Fibroblast of skin of abdomen (primary cell): ENCODE measurements around the gene KLF3.

ENCODE experiments used
- DNase-seq: peaks from one replicate; pipeline ENCODE4 v3.0.0-alpha.2; 2013

KLF3 gene

DNA sequence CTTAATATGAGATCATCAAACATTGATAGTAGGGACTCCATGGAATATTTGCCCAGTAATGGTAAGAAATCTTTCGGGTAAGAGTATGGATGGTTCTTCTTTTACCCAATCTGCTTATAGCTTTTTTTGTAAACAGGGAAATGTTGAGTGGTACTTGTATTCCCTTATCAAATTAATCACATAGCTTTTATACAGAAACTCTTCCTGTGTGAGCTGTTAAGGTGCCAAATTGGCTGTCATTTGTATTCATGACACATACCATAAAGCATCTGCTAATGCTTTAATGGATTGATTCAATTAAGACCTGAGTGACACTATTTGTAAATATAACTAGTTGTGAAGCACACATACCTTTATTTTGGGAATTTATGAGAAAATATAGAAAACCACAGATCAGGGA lies 34.2 kb downstream of the KLF3 start:
- no peak for DNase-seq

DNA sequence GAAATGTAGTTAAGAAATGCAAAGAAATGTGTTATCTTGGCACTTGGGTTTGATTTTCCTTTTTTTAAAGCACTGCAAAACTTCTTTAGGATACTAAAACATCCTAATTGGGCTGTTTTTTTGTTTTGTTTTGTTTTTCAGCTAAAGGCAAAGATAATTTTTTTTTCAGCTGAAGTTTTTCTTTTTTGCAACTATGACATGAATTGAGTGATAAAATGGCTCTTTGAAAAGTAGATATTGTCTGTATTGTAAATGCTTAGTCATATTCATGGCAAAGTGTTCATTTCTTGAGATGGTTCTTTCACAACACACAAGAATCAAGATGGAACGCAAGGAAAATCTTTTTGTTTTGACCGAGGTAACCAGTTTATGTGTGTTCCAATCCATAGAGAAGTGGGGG lies 35.1 kb downstream of the KLF3 start:
- DNase-seq = no peak

DNA sequence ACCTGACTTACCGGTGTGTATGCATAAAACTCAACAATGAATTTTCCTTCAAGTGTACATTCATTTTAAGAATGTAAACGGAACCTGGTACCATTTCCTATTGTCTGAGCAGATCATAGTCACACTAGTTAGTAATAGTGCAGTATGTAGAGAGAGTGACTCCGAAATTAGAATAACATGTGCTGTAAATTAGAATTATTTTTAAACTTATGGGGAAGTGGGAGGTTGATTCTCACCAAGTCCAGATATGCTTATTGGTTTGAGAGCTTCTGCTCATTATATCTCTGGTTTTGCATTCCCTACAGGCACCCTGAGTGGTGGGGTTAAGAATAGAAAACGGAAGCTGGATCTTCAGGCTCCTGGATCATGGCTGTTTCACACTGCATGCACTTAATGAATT lies 39.6 kb downstream of the KLF3 start:
- DNase-seq = no peak

DNA sequence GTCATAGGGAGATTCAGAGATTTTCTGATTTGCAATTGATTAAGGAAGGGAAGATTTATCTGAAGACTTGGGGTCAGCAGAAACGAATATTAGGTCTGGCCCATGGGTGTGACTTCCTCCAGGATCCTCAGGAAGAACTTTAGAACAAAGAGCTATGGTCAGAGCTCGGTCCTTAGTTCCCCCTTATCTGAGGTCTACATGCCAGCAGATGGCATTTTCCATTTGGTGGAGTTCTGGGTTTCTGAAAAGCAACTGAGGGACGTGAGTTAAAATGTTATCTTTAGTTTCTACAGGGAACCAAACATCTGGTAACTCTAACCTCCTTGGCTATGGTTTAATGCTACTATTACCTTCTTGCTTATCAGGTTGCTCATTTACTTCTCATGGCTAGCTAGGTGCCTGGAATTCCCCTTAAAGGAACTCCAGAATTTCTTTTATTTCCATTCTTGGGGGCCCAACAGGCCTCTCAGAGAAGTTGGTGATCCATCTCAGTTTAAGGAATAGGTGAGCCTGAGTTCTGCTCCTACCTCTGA lies 40.7 kb downstream of the KLF3 start:
- no peak for DNase-seq

DNA sequence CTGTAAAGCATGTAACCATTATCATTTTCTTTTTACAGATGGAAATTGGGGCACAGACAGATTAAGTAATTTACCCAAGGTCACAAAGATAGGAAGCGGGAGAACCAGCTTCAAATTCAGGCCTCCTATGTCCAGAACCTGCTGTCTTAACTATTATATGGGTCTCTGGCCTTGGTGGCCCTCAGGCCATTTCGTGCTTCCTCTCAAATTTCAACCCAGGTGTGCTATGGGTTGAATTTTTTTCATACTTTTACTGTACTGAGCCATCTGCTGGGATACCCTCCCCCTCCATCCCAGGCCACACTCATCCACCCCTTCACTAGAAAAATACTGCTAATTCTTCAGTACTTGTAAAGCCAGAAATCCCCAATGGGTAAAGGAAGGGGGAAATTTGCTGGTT lies 42.3 kb downstream of the KLF3 start:
- no peak for DNase-seq

DNA sequence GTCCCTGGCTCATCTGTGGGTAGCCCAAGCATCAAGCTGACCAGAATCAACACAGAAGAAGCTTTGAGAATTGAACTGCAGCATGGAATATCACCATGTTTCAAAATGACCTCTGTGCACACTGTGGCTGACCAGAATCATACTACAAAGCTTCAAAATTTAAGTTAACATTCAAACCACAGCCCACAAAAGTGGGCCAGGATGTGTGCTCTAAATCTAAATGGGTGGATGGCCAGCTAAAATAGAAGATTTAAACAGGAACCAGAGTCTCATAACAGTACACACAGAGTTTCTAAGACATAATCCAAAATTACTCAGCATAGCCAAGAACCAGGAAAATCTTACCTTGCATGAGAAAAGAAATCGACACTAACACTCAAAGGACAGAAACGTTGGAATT lies 46.1 kb downstream of the KLF3 start:
- DNase-seq = no peak

DNA sequence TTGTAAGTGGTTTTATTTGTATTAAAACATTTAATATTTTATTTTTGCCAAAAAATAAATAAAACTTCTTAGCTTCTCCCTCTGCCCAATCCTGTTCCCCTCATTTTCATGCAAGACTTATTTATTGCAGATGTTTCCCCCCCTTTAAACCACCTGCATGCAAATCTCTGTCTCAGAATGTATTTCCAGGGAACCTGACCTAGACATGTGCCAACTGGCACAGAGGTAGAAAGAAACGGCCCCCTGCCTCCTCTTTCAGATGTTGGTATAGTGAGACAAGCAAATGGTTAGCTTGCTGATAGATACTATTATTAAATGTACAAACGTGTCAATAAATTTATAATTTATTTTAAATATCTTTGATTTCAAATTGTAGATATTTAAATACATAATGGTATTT lies 47.1 kb downstream of the KLF3 start:
- DNase-seq = no peak

DNA sequence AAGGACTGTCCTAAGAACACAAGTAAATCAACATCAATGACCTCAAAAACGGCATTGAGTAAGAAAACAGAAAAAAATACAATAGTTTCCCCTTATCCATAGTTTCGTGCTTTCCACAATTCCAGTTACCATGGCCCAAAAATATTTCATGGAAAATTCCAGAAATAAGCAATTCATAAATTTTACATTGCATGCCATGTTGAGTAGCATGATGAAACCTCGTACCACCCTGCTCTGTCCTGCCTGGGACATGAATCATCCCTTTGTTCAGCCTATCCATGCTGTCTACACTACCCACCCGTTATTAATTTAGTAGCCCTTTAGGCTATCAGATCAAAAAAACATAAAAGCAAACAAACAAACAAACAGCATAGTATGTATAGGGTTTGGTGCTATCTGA lies 51.1 kb downstream of the KLF3 start:
- DNase-seq = peak; percentile 77

DNA sequence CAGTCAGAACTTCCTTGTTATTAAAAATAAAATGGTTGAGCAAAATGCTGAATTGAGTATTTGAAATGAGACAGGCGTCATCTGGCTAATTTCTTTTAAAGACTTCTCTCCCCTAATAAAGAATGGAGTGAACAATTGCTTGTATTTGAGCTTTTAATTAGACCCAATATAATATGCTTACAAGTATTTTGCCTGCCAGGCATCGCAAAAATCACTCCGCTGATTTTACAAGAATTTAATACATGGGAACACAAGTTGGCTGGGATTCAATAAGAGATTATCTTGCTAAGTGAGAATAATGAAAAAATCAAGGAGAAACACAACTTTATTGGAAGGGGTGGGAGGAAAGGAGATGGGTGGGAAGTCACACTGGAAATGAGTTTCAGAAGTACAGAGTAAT lies 52.3 kb downstream of the KLF3 start:
- no peak for DNase-seq

DNA sequence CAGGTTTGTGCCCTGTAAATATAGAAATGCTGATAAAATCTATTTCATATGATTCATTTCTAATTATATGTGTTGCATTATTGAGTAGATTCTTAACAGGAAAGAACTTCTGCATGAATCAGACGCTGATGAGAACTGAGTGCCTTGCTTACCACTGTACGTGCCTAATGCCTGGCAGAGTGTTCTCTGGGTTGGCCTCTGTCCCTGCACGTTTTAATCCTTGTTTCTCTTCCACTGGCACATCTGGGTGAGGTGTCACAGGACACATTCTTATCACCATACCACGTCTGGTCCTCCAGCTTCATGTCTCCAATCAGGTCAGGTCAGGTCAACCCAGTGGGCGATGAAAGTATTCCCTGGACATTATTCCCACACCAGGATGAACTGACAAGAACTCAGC lies 53.6 kb downstream of the KLF3 start:
- peak; percentile 37 for DNase-seq

DNA sequence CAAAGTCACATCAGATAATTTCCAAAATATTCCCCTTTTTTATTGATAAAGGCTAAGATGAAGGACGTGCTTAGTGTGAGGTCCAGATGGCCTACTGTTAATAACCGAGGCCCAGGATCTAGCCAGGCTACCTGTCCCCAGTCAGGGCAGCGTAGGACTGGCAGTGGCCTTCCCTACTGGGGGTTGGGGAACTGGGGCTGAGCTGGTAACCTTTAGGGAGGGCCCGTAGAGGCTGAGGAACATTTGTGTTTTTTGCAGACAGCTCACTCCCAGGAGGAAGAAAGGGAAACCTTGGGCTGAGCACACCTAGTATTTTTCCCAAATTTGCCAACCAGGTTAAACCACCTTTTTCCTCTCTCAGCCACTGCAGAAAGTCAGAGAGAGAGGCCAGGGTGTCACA lies 59.1 kb downstream of the KLF3 start:
- DNase-seq = no peak

DNA sequence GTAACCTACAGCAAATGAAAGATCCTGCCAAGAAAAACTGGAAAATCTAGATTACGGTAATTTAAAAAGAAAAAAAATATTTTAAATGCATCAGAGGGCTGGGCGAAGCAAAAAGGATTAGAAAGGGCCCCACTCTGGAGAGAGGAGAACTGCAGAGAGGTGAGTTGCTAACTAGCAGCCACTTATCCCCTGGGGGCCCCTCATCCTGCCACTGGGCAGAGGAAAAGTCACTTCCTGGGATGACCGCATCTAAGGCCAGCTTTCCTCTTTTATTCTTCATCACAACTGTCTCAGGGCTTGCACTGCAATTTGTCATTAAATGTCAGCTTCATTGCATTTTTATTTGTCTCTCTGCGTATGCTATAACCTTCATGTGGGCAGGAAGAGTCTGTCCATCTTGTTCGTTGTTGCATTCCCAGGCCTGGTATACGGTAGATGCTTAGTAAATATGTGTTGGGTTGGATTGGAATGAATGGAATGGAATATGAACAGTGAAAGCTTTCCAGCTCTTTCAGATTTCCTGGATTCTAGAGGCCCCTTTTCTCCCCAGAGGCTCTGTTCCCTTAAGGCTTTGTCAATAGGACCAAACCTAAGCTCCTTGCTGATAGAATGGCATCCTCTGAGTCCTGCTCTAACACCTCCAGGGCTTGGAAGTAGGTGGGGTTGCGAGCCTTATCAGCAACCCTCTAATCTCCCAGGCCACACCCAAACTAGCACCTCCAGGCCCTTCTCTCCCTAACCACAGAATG lies 59.9 kb downstream of the KLF3 start:
- DNase-seq = peak; percentile 64

DNA sequence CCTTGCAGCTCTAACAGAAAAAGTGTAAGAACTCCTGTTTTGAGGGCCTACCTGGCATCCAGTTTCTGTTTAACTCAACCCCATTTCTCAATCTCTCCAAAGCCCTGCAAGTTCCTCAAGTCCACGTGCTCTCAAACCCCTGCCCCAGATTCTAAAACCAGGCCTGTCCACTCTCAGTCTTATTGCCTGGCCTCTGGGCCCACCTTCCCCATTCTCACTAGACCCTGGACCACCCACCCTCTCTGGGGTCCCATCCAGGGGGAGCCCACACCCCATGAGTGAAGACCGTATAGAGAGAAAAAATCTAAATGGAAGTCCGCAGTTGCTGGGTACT lies 60.4 kb downstream of the KLF3 start:
- no peak for DNase-seq

DNA sequence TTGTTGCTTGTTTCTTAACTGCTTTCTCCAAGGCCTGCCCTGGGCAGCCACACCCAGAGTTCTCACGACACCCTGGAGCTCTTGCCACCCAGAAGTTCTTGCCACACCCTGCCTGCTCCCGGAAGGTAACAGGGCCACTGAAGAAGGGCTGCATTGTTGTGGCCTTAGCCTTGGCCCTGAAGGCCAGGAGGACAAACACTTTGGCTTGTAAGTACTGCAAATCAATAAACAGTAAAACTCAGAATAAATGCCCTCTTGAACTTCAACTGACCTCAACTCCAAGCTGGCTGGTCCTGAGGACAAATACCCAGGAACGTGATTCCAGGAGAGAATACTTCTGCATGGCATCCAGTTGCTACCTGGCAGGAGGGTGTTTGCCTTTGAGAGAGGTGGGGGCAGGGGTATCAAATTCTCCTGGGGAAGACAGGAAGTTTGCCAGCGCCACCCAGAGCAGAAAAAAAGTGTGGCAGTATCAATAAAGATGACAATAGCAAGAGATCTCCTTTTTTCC lies 64.7 kb downstream of the KLF3 start:
- DNase-seq = no peak

DNA sequence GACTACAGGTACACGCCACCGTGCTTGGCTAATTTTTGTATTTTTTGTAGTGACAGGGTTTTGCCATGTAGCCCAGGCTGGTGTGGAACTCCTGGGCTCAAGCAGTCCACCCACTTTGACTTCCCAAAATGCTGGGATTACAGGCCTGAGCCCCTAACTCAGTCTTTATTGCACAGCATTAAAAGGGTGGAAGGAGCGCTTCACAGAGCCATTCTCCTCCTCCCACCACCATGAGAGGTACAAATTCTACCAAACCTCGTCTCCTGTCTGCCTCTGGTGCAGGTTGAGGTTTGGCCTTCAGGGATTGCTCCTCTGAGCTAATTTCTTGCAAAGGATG lies 66.5 kb downstream of the KLF3 start:
- DNase-seq = no peak

DNA sequence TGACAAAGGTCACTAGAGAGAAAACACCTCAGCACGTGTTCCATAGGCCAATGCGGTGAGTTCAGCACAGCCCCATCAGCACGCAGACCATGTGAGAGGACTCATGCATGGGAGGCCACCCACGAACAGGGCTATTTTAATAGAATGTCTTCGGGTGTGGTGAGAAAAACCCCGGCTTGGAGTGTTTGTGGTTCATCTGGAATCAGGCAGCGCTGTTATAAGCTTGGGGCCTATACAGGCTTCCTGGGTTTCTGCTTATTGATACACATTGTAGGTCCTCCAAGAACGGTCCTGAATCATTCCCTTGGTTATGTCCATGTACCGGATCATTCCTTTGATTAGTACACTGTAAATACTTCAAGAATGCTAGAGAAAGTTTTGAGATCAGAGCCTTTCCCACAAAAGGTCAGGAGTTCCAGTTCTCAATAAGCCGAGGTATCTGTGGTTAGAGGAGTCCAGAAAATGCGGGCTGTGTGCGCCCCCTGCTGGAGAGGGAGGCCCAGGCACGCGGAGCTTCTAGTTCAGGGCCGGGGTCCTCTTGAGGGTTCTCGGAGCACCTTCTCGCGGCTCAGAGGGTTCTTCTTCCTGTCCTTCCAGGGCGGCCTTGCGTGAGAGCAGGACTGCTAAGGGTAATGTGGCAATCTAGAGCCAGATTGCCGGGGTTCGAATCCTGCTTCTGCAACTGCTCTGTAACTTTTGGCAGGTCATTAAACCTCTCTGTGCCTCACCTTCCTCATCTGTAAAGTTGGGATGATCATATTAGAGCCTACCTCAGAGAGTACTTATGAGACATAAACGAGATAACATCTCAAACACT lies 67.0 kb downstream of the KLF3 start:
- peak; percentile 96 for DNase-seq

DNA sequence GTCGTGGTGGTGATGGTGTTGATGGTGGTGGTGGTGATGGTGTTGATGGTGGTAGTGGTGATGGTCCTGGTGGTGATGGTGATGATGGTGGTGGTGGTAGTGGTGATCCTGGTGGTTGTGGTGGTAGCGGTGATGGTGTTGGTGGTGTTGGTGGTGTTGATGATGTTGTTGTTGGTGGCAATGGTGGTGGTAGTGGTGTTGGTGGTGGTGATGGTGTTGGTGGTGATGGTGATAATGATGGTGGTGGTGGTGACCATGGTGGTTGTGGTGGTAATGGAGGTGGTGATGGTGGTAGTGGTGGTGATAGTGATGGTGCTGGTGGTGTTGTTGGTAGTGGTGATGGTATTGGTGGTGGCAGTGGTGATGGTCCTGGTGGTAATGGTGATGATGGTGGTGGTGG lies 69.7 kb downstream of the KLF3 start:
- no peak for DNase-seq

DNA sequence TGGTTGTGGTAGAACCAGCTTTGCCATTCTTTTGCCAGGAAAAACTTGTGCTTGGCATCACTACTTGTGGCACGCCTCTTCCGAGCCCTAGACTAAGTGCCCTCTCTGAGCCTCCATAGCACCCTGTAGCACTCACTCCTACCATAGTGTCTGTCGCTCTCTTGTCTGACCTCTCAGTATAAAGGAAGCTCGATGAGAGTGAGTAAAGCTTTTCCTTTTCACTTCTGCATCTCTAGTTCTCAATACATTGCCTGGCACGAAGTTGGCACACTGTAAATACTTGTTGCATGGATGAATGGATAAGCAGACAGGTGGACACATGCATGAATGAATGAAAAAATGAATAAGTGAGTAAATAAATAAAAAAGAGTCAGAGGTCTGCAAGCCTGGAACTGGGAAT lies 70.4 kb downstream of the KLF3 start:
- DNase-seq = no peak

DNA sequence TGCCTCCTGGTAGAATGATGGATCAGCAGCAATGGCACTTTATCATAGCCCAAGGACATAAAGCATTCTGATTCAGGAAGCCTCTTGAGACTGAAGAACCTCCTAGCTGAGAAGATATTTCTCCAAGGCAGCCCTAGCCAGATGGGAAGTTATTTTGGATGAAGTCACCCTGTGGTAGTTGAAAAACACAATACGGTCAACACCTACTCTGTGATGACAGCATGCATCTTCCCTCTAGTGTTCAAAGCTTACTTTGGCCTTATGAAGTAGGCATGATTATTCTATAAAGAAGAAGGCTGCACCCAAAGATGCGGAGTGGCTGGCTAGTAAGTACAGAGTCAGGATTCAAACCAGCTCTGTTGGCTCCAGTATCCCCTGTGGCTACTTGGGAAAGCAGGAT lies 70.9 kb downstream of the KLF3 start:
- DNase-seq = no peak

DNA sequence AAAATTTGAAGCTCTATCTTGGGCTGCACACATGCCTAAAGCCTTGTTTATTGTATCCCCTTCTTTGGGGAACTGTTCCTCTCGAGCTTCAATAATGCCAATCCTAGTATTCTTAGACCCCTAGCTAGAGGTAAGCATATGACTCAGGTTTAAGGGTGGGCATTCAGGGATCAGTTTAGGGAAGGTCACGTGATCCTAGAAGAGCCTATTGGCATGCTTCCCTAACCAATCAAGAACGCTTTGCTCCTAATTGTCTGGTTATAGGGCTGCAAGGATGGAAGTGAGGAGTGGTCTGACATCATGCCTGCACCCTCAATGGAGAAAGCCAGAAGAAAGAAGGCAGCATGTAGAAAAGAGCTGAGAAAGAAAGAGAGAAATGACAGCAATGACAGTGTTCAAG lies 71.9 kb downstream of the KLF3 start:
- DNase-seq = no peak

DNA sequence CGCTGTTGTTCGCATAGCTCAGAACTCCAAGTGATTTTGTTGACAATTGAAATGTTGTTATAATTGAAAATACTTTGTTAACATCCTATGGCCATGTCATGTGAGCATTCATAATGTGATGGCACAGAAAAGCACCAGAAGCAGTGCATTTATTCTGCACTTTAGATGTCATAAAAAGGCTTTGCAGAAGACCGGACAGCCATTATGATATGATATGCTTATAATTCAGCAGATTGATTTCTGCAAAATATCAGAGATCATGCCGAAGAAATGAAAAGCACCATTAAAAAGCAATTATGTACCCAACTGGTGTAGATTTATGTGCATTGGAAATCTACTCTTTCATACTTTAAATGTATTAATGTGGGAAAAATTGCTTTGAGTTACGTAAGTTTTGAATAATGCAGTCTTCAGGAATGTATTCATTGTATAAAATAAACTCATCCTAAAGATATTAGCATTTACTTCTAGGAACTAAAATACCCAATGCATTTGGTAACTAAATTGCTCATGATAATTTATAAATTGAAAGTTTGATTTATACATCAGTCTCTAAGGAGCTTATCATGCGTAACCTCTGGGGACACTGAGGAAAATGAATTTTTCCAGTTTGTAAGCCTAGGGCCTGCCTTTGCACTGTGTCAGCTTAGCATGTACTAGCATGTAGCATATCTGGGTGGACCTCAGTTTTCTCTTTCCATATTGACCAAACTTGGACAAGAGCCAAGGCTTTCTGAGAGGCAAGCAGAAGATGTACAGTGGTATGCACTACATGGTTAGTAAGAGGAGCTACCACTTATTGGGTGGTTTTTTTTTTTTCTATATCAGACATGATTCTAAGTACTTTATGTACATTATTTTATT lies 75.2 kb downstream of the KLF3 start:
- DNase-seq = peak; percentile 31

DNA sequence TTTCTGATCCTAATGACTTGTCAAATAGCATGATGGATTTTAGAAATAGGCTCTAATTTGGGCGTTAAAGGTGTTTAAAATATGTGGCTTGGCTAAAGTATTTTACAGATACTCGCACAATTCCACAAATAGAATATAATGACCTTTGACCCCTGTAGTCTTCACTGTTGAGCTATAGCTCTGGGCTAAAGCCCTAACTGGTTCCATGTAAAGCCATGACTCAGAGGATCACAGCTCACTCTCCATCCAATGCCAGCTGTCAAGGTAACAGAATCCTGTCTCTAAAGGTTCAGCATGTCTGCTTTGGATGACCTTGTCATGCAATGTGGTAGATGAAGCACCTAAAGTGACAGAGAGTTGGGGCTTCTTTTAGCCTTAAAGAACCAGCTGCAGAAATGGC lies 76.3 kb downstream of the KLF3 start:
- DNase-seq = no peak

DNA sequence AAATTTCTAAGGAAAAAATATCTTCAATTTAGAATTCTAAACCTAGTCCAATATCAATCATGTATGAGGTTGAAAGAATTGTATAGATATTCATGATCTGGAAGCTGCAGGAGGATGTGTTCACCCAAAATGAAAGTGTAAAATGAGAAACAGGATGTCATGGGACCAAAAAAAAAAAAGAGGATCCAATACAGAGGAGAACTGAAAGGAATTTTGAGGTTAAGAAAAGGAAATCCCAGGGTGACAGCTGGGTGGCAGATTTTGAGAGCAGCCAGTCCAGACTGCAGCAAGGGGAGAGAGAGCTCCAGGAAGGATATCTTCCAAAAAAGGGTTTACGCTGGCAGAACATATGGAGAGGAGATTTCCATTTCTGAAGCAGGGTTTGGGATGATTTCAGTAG lies 79.9 kb downstream of the KLF3 start:
- DNase-seq = peak; percentile 48
